HEK293 (cell line): Measurements from ENCODE around the gene FXYD1.

ENCODE experiments used
- KLF1 ChIP-seq: fragments of 450-650 bp; formaldehyde crosslinking; IDR thresholded peaks from 2 replicates; pipeline ENCODE4 v1.5.1; 2016; ENCODE audit warnings: missing biosample characterization, missing genetic modification characterization
- MYNN ChIP-seq: fragments of 450-650 bp; formaldehyde crosslinking; IDR thresholded peaks from 2 replicates; pipeline ENCODE4 v1.5.1; 2016; ENCODE audit warnings: missing biosample characterization, missing genetic modification characterization, borderline replicate concordance
- OVOL3 ChIP-seq: fragments of 450-650 bp; formaldehyde crosslinking; IDR thresholded peaks from 2 replicates; pipeline ENCODE4 v1.5.1; 2016; ENCODE audit warnings: missing biosample characterization, missing genetic modification characterization
- PRDM10 ChIP-seq: fragments of 450-650 bp; formaldehyde crosslinking; IDR thresholded peaks from 2 replicates; pipeline ENCODE4 v1.5.1; 2016; ENCODE audit warnings: missing biosample characterization, missing genetic modification characterization
- REPIN1 ChIP-seq: fragments of 450-650 bp; formaldehyde crosslinking; IDR thresholded peaks from 2 replicates; pipeline ENCODE4 v1.5.1; 2017; ENCODE audit warnings: missing biosample characterization, missing genetic modification characterization, low read depth
- SETDB1 ChIP-seq: IDR thresholded peaks from one replicate; pipeline ENCODE4 v1.6.1; 2017; ENCODE audit warnings: mild to moderate bottlenecking, low read length, moderate library complexity, mixed read lengths; ENCODE audit not compliant: insufficient read length
- WT1 ChIP-seq: fragments of 450-650 bp; formaldehyde crosslinking; IDR thresholded peaks from 2 replicates; pipeline ENCODE4 v1.5.1; 2016; ENCODE audit warnings: missing biosample characterization, missing genetic modification characterization
- ZBTB7A ChIP-seq: fragments of 450-650 bp; formaldehyde crosslinking; IDR thresholded peaks from 2 replicates; pipeline ENCODE4 v1.5.1; 2016; ENCODE audit warnings: low read depth, missing biosample characterization, missing genetic modification characterization
- ZBTB8A ChIP-seq: fragments of 450-650 bp; formaldehyde crosslinking; IDR thresholded peaks from 2 replicates; pipeline ENCODE4 v1.5.1; 2016; ENCODE audit warnings: missing biosample characterization, missing genetic modification characterization
- ZFP3 ChIP-seq: fragments of 450-650 bp; formaldehyde crosslinking; IDR thresholded peaks from 2 replicates; pipeline ENCODE4 v1.5.1; 2016; ENCODE audit warnings: low read depth, missing biosample characterization, missing genetic modification characterization
- ZNF138 ChIP-seq: fragments of 450-650 bp; formaldehyde crosslinking; IDR thresholded peaks from 2 replicates; pipeline ENCODE4 v1.5.1; 2016; ENCODE audit warnings: missing biosample characterization, missing genetic modification characterization, borderline replicate concordance
- ZNF175 ChIP-seq: fragments of 450-650 bp; formaldehyde crosslinking; IDR thresholded peaks from 2 replicates; pipeline ENCODE4 v1.5.1; 2016; ENCODE audit warnings: missing biosample characterization, missing genetic modification characterization
- ZNF324 ChIP-seq: fragments of 450-650 bp; formaldehyde crosslinking; IDR thresholded peaks from 2 replicates; pipeline ENCODE4 v1.5.1; 2016; ENCODE audit warnings: missing biosample characterization, missing genetic modification characterization
- ZNF335 ChIP-seq: fragments of 450-650 bp; formaldehyde crosslinking; conservative IDR thresholded peaks from 2 replicates; pipeline ENCODE4 v1.5.1; 2016; ENCODE audit warnings: missing biosample characterization, missing genetic modification characterization
- ZNF354C ChIP-seq: fragments of 450-650 bp; formaldehyde crosslinking; IDR thresholded peaks from 2 replicates; pipeline ENCODE4 v1.5.1; 2016; ENCODE audit warnings: missing biosample characterization, missing genetic modification characterization, low read depth, borderline replicate concordance
- ZNF362 ChIP-seq: fragments of 450-650 bp; formaldehyde crosslinking; IDR thresholded peaks from 2 replicates; pipeline ENCODE4 v1.5.1; 2016; ENCODE audit warnings: missing biosample characterization, missing genetic modification characterization
- ZNF433 ChIP-seq: fragments of 450-650 bp; formaldehyde crosslinking; IDR thresholded peaks from 2 replicates; pipeline ENCODE4 v1.5.1; 2016; ENCODE audit warnings: missing biosample characterization, missing genetic modification characterization, low read depth
- ZNF501 ChIP-seq: fragments of 450-650 bp; formaldehyde crosslinking; IDR thresholded peaks from 2 replicates; pipeline ENCODE4 v1.5.1; 2016; ENCODE audit warnings: missing biosample characterization, missing genetic modification characterization
- ZNF529 ChIP-seq: fragments of 450-650 bp; formaldehyde crosslinking; IDR thresholded peaks from 2 replicates; pipeline ENCODE4 v1.5.1; 2017; ENCODE audit warnings: missing genetic modification characterization, missing biosample characterization; ENCODE audit not compliant: insufficient replicate concordance
- ZNF623 ChIP-seq: fragments of 450-650 bp; formaldehyde crosslinking; IDR thresholded peaks from 2 replicates; pipeline ENCODE4 v1.5.1; 2016; ENCODE audit warnings: missing biosample characterization, missing genetic modification characterization
- ZNF670 ChIP-seq: fragments of 450-650 bp; formaldehyde crosslinking; IDR thresholded peaks from 2 replicates; pipeline ENCODE4 v1.5.1; 2016; ENCODE audit warnings: missing biosample characterization, missing genetic modification characterization, low read depth
- ZNF747 ChIP-seq: fragments of 450-650 bp; formaldehyde crosslinking; IDR thresholded peaks from 2 replicates; pipeline ENCODE4 v1.5.1; 2016; ENCODE audit warnings: missing biosample characterization, missing genetic modification characterization
- ZNF792 ChIP-seq: fragments of 450-650 bp; formaldehyde crosslinking; IDR thresholded peaks from 2 replicates; pipeline ENCODE4 v1.5.1; 2016; ENCODE audit warnings: missing biosample characterization, missing genetic modification characterization
- ZXDB ChIP-seq: fragments of 450-650 bp; formaldehyde crosslinking; IDR thresholded peaks from 2 replicates; pipeline ENCODE4 v1.5.1; 2016; ENCODE audit warnings: missing biosample characterization, missing genetic modification characterization
- TF ChIP-seq, protein P1 (sequence below): fragments of 450-650 bp; IDR thresholded peaks from 2 replicates; pipeline ENCODE4 v1.5.1; 2018; ENCODE audit warnings: missing biosample characterization, mild to moderate bottlenecking, missing genetic modification characterization

FXYD1 gene

GRCh38 chr19:35135389-35135909, 3.2 kb upstream of the FXYD1 start (continued):
- TF ChIP-seq, protein P1, sequence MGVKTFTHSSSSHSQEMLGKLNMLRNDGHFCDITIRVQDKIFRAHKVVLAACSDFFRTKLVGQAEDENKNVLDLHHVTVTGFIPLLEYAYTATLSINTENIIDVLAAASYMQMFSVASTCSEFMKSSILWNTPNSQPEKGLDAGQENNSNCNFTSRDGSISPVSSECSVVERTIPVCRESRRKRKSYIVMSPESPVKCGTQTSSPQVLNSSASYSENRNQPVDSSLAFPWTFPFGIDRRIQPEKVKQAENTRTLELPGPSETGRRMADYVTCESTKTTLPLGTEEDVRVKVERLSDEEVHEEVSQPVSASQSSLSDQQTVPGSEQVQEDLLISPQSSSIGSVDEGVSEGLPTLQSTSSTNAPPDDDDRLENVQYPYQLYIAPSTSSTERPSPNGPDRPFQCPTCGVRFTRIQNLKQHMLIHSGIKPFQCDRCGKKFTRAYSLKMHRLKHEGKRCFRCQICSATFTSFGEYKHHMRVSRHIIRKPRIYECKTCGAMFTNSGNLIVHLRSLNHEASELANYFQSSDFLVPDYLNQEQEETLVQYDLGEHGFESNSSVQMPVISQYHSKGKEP, result no peak
- TF ChIP-seq WT1 (peak; percentile 70), ZNF362 (no peak), SETDB1 (no peak), REPIN1 (tag by site-specific recombination) (peak; percentile 85; the same call in 1 of the 2 replicates), ZNF354C (tag by site-specific recombination) (no peak), ZBTB7A (tag by site-specific recombination) (no peak; the same call in none of the 2 replicates), ZNF138 (tag by site-specific recombination) (no peak), ZBTB8A (tag by site-specific recombination) (peak; percentile 86), MYNN (tag by site-specific recombination) (no peak), ZNF433 (no peak), PRDM10 (tag by site-specific recombination) (peak; percentile 63), OVOL3 (tag by site-specific recombination) (no peak), ZNF792 (no peak), ZNF175 (no peak), ZNF747 (tag by site-specific recombination) (no peak), ZNF324 (peak; percentile 89), KLF1 (tag by site-specific recombination) (peak; percentile 67), ZNF623 (tag by site-specific recombination) (no peak), ZXDB (tag by site-specific recombination) (no peak), ZFP3 (tag by site-specific recombination) (no peak), ZNF501 (tag by site-specific recombination) (no peak), ZNF529 (tag by site-specific recombination) (no peak), ZNF670 (no peak), ZNF335 (tag by site-specific recombination) (no peak)
